HCT116 (cell line): ENCODE results near the gene KCND3. TPM values are rescaled to one million over a fixed set of nuclear protein-coding genes. Genes with fewer than 3 reads are reported as not detected.

Experiments used
- ATAC-seq: fragments of 200-7000 bp; cut with Tn5 transposase; 2 replicates; pipeline ENCODE4 v1.9.1; 2020; ENCODE audit warnings: mild to moderate bottlenecking, moderate library complexity
- BruUV-seq: library from RNA; stranded (reverse); fragments of 400-500 nt; replicated peaks from 2 replicates; lab custom pipeline; 2021; lab: Mats Ljungman, UMichigan
- CTCF ChIA-PET: fragments of 300-600 bp; sonication (Branson Sonifier 250); formaldehyde crosslinking; loops from one replicate; lab custom pipeline; 2021; ENCODE audit warnings: antibody characterized with exemption; lab: Charles Lee
- POLR2A ChIA-PET: fragments of 300-600, 350-600 bp; sonication (Branson Sonifier 250); formaldehyde crosslinking; loops from one replicate; lab custom pipeline; 2021; ENCODE audit warnings: antibody characterized with exemption; lab: Charles Lee
- RAD21 ChIA-PET, 2 experiments: fragments of 300-600 bp; sonication (Branson Sonifier 250); formaldehyde crosslinking; loops; one replicate each; lab custom pipeline; 2023; ENCODE audit warnings: low total read pairs in 2 of 2; ENCODE audit not compliant: uncharacterized antibody in 2 of 2, unreplicated experiment in 2 of 2, low non-redundant PET in 1 of 2; lab: Charles Lee
- DNase-seq: peaks from one replicate; pipeline ENCODE4 v3.0.0-alpha.2; 2010; ENCODE audit warnings: low read depth, low spot score
- H2AFZ ChIP-seq: fragments of 200-600 bp; shearing (Covaris generic), sonication (generic); 2 replicates; pipeline ENCODE4 v1.6.1; 2017; ENCODE audit warnings: low read depth, mixed run types, mixed read lengths, antibody characterized with exemption, low read length; ENCODE audit not compliant: poor library complexity, severe bottlenecking
- H3K27ac ChIP-seq: 2 replicates; pipeline ENCODE4 v1.5.1; 2012; ENCODE audit warnings: low read depth, low read length
- H3K27me3 ChIP-seq: fragments of 200-600 bp; sonication (generic); 2 replicates; pipeline ENCODE4 v1.6.1; 2016; ENCODE audit warnings: mixed run types, low read length, mixed read lengths; ENCODE audit not compliant: insufficient read depth
- H3K36me3 ChIP-seq, 2 experiments: fragments of 200-500 bp in 1 of 2; fragments of 200-600 bp in 1 of 2; sonication (Bioruptor generic) in 1 of 2; sonication (generic) in 1 of 2; 2 replicates each; pipeline versions ENCODE4 v1.5.1 to v1.6.1; 2014 to 2016; ENCODE audit warnings: low read length in 2 of 2, inconsistent platforms in 1 of 2, mixed read lengths in 1 of 2, mixed run types in 1 of 2; ENCODE audit not compliant: insufficient read depth in 2 of 2, control insufficient read depth in 1 of 2
- H3K4me1 ChIP-seq, 2 experiments: fragments of 200-600 bp in 1 of 2; sonication (generic) in 1 of 2; 2 replicates each; pipeline versions ENCODE4 v1.5.1 to v1.6.1; 2012 to 2017; ENCODE audit warnings: low read length in 2 of 2, inconsistent platforms in 1 of 2, mild to moderate bottlenecking in 1 of 2, mixed read lengths in 1 of 2, mixed run types in 1 of 2, moderate library complexity in 1 of 2; ENCODE audit not compliant: insufficient read depth in 2 of 2, control insufficient read depth in 1 of 2
- H3K4me2 ChIP-seq: fragments of 200-600 bp; sonication (generic); 2 replicates; pipeline ENCODE4 v1.6.1; 2017; ENCODE audit warnings: mixed run types, low read length, mixed read lengths
- H3K4me3 ChIP-seq, 2 experiments: fragments of 200-600 bp in 1 of 2; sonication (generic) in 1 of 2; replicated peaks in 1 of 2; 2 replicates each; pipeline ENCODE4 v1.5.1; 2011 to 2016; ENCODE audit warnings: low read length in 2 of 2, control low read depth in 1 of 2, low read depth in 1 of 2, mild to moderate bottlenecking in 1 of 2, mixed read lengths in 1 of 2, mixed run types in 1 of 2
- H3K79me2 ChIP-seq: fragments of 200-600 bp; sonication (generic); 2 replicates; pipeline ENCODE4 v1.6.1; 2017; ENCODE audit warnings: mild to moderate bottlenecking, mixed run types, low read length, moderate library complexity, mixed read lengths; ENCODE audit not compliant: insufficient read depth
- H3K9ac ChIP-seq: fragments of 200-600 bp; sonication (generic); 2 replicates; pipeline ENCODE4 v1.6.1; 2016; ENCODE audit warnings: low read length, mixed read lengths
- H3K9me2 ChIP-seq: fragments of 200-600 bp; sonication (generic), shearing (Covaris generic); 2 replicates; pipeline ENCODE4 v1.6.1; 2017; ENCODE audit warnings: mixed run types, mild to moderate bottlenecking, moderate library complexity; ENCODE audit not compliant: insufficient read depth
- H3K9me3 ChIP-seq, 2 experiments: fragments of 200-500 bp in 1 of 2; fragments of 200-600 bp in 1 of 2; sonication (Bioruptor generic) in 1 of 2; sonication (generic) in 1 of 2; 2 replicates each; pipeline ENCODE4 v1.6.1; 2014 to 2017; ENCODE audit warnings: low read length in 2 of 2, mixed read lengths in 2 of 2, inconsistent platforms in 1 of 2, low read depth in 1 of 2, mild to moderate bottlenecking in 1 of 2, mixed run types in 1 of 2, moderate library complexity in 1 of 2; ENCODE audit not compliant: control insufficient read depth in 1 of 2, insufficient read depth in 1 of 2
- H4K20me1 ChIP-seq: fragments of 200-600 bp; sonication (generic), shearing (Covaris generic); 2 replicates; pipeline ENCODE4 v1.6.1; 2017; ENCODE audit warnings: mixed run types, mild to moderate bottlenecking, moderate library complexity; ENCODE audit not compliant: insufficient read depth
- CBX3 ChIP-seq: IDR thresholded peaks from 2 replicates; pipeline ENCODE4 v1.6.1; 2012; ENCODE audit warnings: low read depth
- CTCF ChIP-seq, 3 experiments: fragments of 200-600 bp in 1 of 3; sonication (generic) in 1 of 3; IDR thresholded peaks in 2 of 3; conservative IDR thresholded peaks in 1 of 3; 2 replicates each; pipeline ENCODE4 v1.5.1; 2012 to 2017; ENCODE audit warnings: low read depth in 2 of 3, low read length in 2 of 3, antibody characterized with exemption in 1 of 3, borderline replicate concordance in 1 of 3, control low read depth in 1 of 3, mild to moderate bottlenecking in 1 of 3, mixed read lengths in 1 of 3, mixed run types in 1 of 3, moderate library complexity in 1 of 3; ENCODE audit not compliant: insufficient read depth in 1 of 3
- JUND ChIP-seq: IDR thresholded peaks from 2 replicates; pipeline ENCODE4 v1.6.1; 2012
- REST ChIP-seq: IDR thresholded peaks from 2 replicates; pipeline ENCODE4 v1.6.1; 2012; ENCODE audit warnings: low read depth
- TCF7L2 ChIP-seq: IDR thresholded peaks from 2 replicates; pipeline ENCODE4 v1.7.0; 2011; ENCODE audit warnings: borderline replicate concordance, inconsistent platforms; ENCODE audit not compliant: insufficient read depth, insufficient read length; ENCODE audit errors: extremely low read depth
- YY1 ChIP-seq: IDR thresholded peaks from 2 replicates; pipeline ENCODE4 v1.6.1; 2011; ENCODE audit warnings: low read length, low read depth, moderate library complexity, mild to moderate bottlenecking; ENCODE audit not compliant: insufficient replicate concordance; ENCODE audit errors: extremely low read depth
- ZNF274 ChIP-seq: fragments of 200-500 bp; sonication (Bioruptor generic); IDR thresholded peaks from 2 replicates; pipeline ENCODE4 v1.6.1; 2014; ENCODE audit warnings: mild to moderate bottlenecking, low read depth, low read length, inconsistent platforms
- intact Hi-C: fragments of 100-400 bp; cut with micrococcal nuclease; formaldehyde crosslinking; loops from 2 replicates; pipeline ENCODE4 v1.10.0; 2022
- total RNA-seq: library from RNA; stranded (reverse); gene quantifications from one replicate; pipeline ENCODE4 v1.2.1, GENCODE V29; 2021; ENCODE audit not compliant: unreplicated experiment

The KCND3 gene
- total RNA-seq, 1 experiment from 2014 or later = 0.44 TPM

- no peak for DNase-seq
- intact Hi-C loops = no loop called here
- Histone ChIP-seq H3K4me3 (no peak overlapping the region), H4K20me1 (no peaks in the 10 kb centered on the region), H3K27me3 (peaks cover 30% of the 10 kb centered on the region), H3K9me2 (no peaks in the 10 kb centered on the region), H2AFZ (no peak overlapping the region), H3K4me1 (no peaks in the 10 kb centered on the region), H3K9ac (no peak overlapping the region), H3K9me3 (no peaks in the 10 kb centered on the region), H3K27ac (no peak overlapping the region), H3K4me2 (no peak overlapping the region), H3K36me3 (no peaks in the 10 kb centered on the region), H3K79me2 (no peaks in the 10 kb centered on the region)
- BruUV-seq = no TSS peak
- no peak for ATAC-seq
- TF ChIP-seq CBX3 (no peak), REST (no peak), JUND (no peak), ZNF274 (no peak), YY1 (no peak), CTCF (IDR thresholded peaks at IDR 0.05 in 2 of 3, conservative IDR thresholded peaks at IDR 0.05 in 1 of 3; ENCODE audit: borderline replicate concordance in 1 of 3, insufficient read depth in 1 of 3, low read depth in 2 of 3, low read length in 2 of 3) (no peak), TCF7L2 (no peak)
- ChIA-PET CTCF (no interaction called here), RAD21 (no interaction called here), POLR2A (no interaction called here)
Measured at GRCh38 chr1:111821121-111821745, 168.2 kb downstream of the KCND3 start.
